ENCODE results near the gene ESRRB. TPM values are rescaled to one million over a fixed set of nuclear protein-coding genes. Genes with fewer than 3 reads are reported as not detected.
"Not testable (repeated sequence)": the region's sequence is repeated elsewhere in the genome, so short reads cannot be mapped to it uniquely, and the experiment has no call there.

Gene ESRRB
- total RNA-seq, 1 donor from 2014 or later, result 0.25 TPM

GRCh38 chr14:76496595-76496994 is 120.7 kb downstream of the ESRRB start:
- intact Hi-C loops (cut with micrococcal nuclease), result no loop called here

- intact Hi-C loops (cut with micrococcal nuclease), result no loop called here
Observed at GRCh38 chr14:76497550-76498462, 121.9 kb downstream of the ESRRB start.

GRCh38 chr14:76498463-76498935 is 122.6 kb downstream of the ESRRB start:
- intact Hi-C loops (cut with micrococcal nuclease), result no loop called here

GRCh38 chr14:76498976-76499375 is 123.0 kb downstream of the ESRRB start:
- intact Hi-C loops (cut with micrococcal nuclease), result no loop called here

GRCh38 chr14:76499399-76499798 is 123.5 kb downstream of the ESRRB start:
- intact Hi-C loops (cut with micrococcal nuclease), result no loop called here

GRCh38 chr14:76500011-76500410 is 124.1 kb downstream of the ESRRB start:
- intact Hi-C loops (cut with micrococcal nuclease), result no loop called here

- intact Hi-C loops (cut with micrococcal nuclease), result no loop called here
Observed at GRCh38 chr14:76500480-76500879, 124.5 kb downstream of the ESRRB start.

- intact Hi-C loops (cut with micrococcal nuclease), result no loop called here
Observed at GRCh38 chr14:76501156-76501720, 125.3 kb downstream of the ESRRB start.

GRCh38 chr14:76502219-76502618 is 126.3 kb downstream of the ESRRB start:
- intact Hi-C loops (cut with micrococcal nuclease), result no loop called here

- intact Hi-C loops (cut with micrococcal nuclease), result no loop called here
Observed at GRCh38 chr14:76502638-76503037, 126.7 kb downstream of the ESRRB start.

- intact Hi-C loops (cut with micrococcal nuclease), result no loop called here
Observed at GRCh38 chr14:76509311-76509710, 133.4 kb downstream of the ESRRB start.

GRCh38 chr14:76510181-76510580 is 134.2 kb downstream of the ESRRB start:
- intact Hi-C loops (cut with micrococcal nuclease), result loop anchor here (5.0 kb wide), 1 partner anchor 137 kb away; no protein-coding TSS in a partner anchor

- intact Hi-C loops (cut with micrococcal nuclease), result loop anchor here (5.0 kb wide), 1 partner anchor 133 kb away; no protein-coding TSS in a partner anchor
Observed at GRCh38 chr14:76514213-76514998, 138.5 kb downstream of the ESRRB start.

GRCh38 chr14:76516884-76517283 is 140.9 kb downstream of the ESRRB start:
- intact Hi-C loops (cut with micrococcal nuclease), result no loop called here

- intact Hi-C loops (cut with micrococcal nuclease), result no loop called here
Observed at GRCh38 chr14:76518366-76518765, 142.4 kb downstream of the ESRRB start.

GRCh38 chr14:76525106-76525821 is 149.3 kb downstream of the ESRRB start:
- intact Hi-C loops (cut with micrococcal nuclease), result no loop called here

GRCh38 chr14:76531085-76531484 is 155.1 kb downstream of the ESRRB start:
- intact Hi-C loops (cut with micrococcal nuclease), result no loop called here

- intact Hi-C loops (cut with micrococcal nuclease), result no loop called here
Observed at GRCh38 chr14:76531821-76532318, 155.9 kb downstream of the ESRRB start.

GRCh38 chr14:76536636-76537035 is 160.7 kb downstream of the ESRRB start:
- intact Hi-C loops (cut with micrococcal nuclease), result not testable (repeated sequence)

- intact Hi-C loops (cut with micrococcal nuclease), result no loop called here
Observed at GRCh38 chr14:76537906-76538647, 162.1 kb downstream of the ESRRB start.

Measured in T-helper 2 cell treated with Interferon-gamma antibody and Interleukin-4, amounts not matched to agents 100 ng/mL and 5 ng/mL, for 36 hours (primary cell).